ENCODE measurements around the gene GNPTG. TPM values are rescaled to one million over a fixed set of nuclear protein-coding genes. Genes with fewer than 3 reads are reported as not detected.

Gene GNPTG
- total and polyA plus RNA-seq, 2 of the 13 experiments (the other 11 are each of a cell fraction or from before 2014, with no cell fraction given): 22.7 to 71.1 TPM

GRCh38 chr16:1363501-1364041 lies 11.8 kb downstream of the GNPTG start (continued):
- TF ChIP-seq GMEB1 (CRISPR knock-in tag; IDR thresholded peaks at IDR 0.05; ENCODE audit: borderline replicate concordance) (no peak), CENPT (CRISPR knock-in tag; IDR thresholded peaks at IDR 0.05; ENCODE audit: low read depth) (no peak), ZC3H13 (CRISPR knock-in tag; IDR thresholded peaks at IDR 0.05) (no peak), TGIF2 (CRISPR knock-in tag; IDR thresholded peaks at IDR 0.05) (no peak), POLR2AphosphoS5 (IDR thresholded peaks at IDR 0.05; ENCODE audit: low read depth, low read length) (no peak), KLF6 (CRISPR knock-in tag; IDR thresholded peaks at IDR 0.05) (no peak), DMAP1 (CRISPR knock-in tag; IDR thresholded peaks at IDR 0.05) (no peak), ZNF83 (CRISPR knock-in tag; IDR thresholded peaks at IDR 0.05; ENCODE audit: borderline replicate concordance) (no peak), RBFOX2 (IDR thresholded peaks at IDR 0.05; ENCODE audit: low read depth, low read length) (0 out of 2 replicates have a peak, but pooled peaks have one; percentile 25), RFX3 (CRISPR knock-in tag; IDR thresholded peaks at IDR 0.05) (no peak), ZNF546 (CRISPR knock-in tag; conservative IDR thresholded peaks at IDR 0.05) (no peak), ZFP82 (CRISPR knock-in tag; IDR thresholded peaks at IDR 0.05; ENCODE audit: borderline replicate concordance) (no peak), ZBTB20 (CRISPR knock-in tag; IDR thresholded peaks at IDR 0.05; ENCODE audit: borderline replicate concordance, low read depth) (no peak), ZNF282 (IDR thresholded peaks at IDR 0.05; ENCODE audit: partially characterized antibody) (no peak), MTF1 (CRISPR knock-in tag; IDR thresholded peaks at IDR 0.05) (no peak), ZNF367 (CRISPR knock-in tag; IDR thresholded peaks at IDR 0.05; ENCODE audit: borderline replicate concordance) (no peak), TBL1XR1 (IDR thresholded peaks at IDR 0.05; ENCODE audit: borderline replicate concordance, low read length, partially characterized antibody) (no peak), KDM3A (CRISPR knock-in tag; IDR thresholded peaks at IDR 0.05; ENCODE audit: low read depth) (no peak), AKAP8 (CRISPR knock-in tag; IDR thresholded peaks at IDR 0.05) (0 out of 2 replicates have a peak, but pooled peaks have one; percentile 40), SRSF4 (IDR thresholded peaks at IDR 0.05; ENCODE audit: low read depth, low read length, poor library complexity, severe bottlenecking) (no peak), ADNP (CRISPR knock-in tag; IDR thresholded peaks at IDR 0.05) (no peak), ZFYVE20 (CRISPR knock-in tag; IDR thresholded peaks at IDR 0.05; ENCODE audit: borderline replicate concordance, low read depth) (no peak), MATR3 (CRISPR knock-in tag; IDR thresholded peaks at IDR 0.05) (no peak)
- TF ChIP-seq, protein P1, sequence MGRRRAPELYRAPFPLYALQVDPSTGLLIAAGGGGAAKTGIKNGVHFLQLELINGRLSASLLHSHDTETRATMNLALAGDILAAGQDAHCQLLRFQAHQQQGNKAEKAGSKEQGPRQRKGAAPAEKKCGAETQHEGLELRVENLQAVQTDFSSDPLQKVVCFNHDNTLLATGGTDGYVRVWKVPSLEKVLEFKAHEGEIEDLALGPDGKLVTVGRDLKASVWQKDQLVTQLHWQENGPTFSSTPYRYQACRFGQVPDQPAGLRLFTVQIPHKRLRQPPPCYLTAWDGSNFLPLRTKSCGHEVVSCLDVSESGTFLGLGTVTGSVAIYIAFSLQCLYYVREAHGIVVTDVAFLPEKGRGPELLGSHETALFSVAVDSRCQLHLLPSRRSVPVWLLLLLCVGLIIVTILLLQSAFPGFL (CRISPR knock-in tag; IDR thresholded peaks at IDR 0.05): no peak
- TF ChIP-seq, protein P2, sequence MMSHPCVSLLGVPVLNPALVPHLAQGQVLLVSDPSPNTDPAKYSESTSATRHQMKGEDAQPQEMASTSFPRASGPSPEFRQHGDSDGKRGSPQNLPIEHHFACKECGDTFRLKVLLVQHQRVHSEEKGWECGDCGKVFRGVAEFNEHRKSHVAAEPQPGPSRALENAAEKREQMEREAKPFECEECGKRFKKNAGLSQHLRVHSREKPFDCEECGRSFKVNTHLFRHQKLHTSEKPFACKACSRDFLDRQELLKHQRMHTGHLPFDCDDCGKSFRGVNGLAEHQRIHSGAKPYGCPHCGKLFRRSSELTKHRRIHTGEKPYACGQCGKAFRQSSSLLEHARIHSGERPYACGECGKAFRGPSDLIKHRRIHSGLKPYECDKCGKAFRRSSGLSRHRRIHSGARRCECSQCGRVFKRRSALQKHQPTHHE (CRISPR knock-in tag; IDR thresholded peaks at IDR 0.05; ENCODE audit: borderline replicate concordance): no peak
- TF ChIP-seq, protein P3, sequence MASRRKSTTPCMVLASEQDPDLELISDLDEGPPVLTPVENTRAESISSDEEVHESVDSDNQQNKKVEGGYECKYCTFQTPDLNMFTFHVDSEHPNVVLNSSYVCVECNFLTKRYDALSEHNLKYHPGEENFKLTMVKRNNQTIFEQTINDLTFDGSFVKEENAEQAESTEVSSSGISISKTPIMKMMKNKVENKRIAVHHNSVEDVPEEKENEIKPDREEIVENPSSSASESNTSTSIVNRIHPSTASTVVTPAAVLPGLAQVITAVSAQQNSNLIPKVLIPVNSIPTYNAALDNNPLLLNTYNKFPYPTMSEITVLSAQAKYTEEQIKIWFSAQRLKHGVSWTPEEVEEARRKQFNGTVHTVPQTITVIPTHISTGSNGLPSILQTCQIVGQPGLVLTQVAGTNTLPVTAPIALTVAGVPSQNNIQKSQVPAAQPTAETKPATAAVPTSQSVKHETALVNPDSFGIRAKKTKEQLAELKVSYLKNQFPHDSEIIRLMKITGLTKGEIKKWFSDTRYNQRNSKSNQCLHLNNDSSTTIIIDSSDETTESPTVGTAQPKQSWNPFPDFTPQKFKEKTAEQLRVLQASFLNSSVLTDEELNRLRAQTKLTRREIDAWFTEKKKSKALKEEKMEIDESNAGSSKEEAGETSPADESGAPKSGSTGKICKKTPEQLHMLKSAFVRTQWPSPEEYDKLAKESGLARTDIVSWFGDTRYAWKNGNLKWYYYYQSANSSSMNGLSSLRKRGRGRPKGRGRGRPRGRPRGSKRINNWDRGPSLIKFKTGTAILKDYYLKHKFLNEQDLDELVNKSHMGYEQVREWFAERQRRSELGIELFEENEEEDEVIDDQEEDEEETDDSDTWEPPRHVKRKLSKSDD (CRISPR knock-in tag; IDR thresholded peaks at IDR 0.05; ENCODE audit: low read depth): no peak
